ENCODE results near the gene LTB. TPM values are rescaled to one million over a fixed set of nuclear protein-coding genes. Genes with fewer than 3 reads are reported as not detected.

LTB gene
- total RNA-seq, 1 donor from 2014 or later, result 155 TPM

- ChIA-PET POLR2A (interaction anchor here (0.6 to 1.6 kb wide), 3 partner anchors 25 to 60 kb away, joined by 3 to 8 read pairs (median 7); partner anchors contain the start of gene NCR3), CTCF (interaction anchor here (0.6 to 1.7 kb wide), 3 partner anchors 12 to 22 kb away, joined by 3 to 4 read pairs (median 3); no protein-coding TSS in a partner anchor)
- peak overlapping the region; percentile 42 for H3K27ac Mint-ChIP-seq
- H3K27me3 Mint-ChIP-seq, result no peaks in the 10 kb centered on the region
- intact Hi-C loops (cut with micrococcal nuclease), result no loop called here
- peaks cover 15% of the 10 kb centered on the region for H3K36me3 Mint-ChIP-seq (ENCODE audit: low read depth)
- ATAC-seq (ENCODE audit: low read depth) (no peak), DNase-seq (no peak)
- peaks cover 1% of the 10 kb centered on the region for H3K9me3 Mint-ChIP-seq
- no peak overlapping the region for H3K4me3 Mint-ChIP-seq
- no peak for TF ChIP-seq CTCF (IDR thresholded peaks at IDR 0.05)
- H3K4me1 Mint-ChIP-seq, result peaks cover 53% of the 10 kb centered on the region
These were observed 34.8 kb upstream of the LTB start for GRCh38 chr6:31617010-31617409.

GRCh38 chr6:31615748-31616147, 33.5 kb upstream of the LTB start:
- CTCF ChIA-PET, result interaction anchor here (1.7 to 3.2 kb wide), 3 partner anchors 17 to 64 kb away, joined by 3 to 17 read pairs (median 6); no protein-coding TSS in a partner anchor
- POLR2A ChIA-PET, result interaction anchor here (0.6 to 1.6 kb wide), 5 partner anchors 17 to 217 kb away, joined by 3 to 8 read pairs (median 5); partner anchors contain the start of gene NCR3
- peaks cover 43% of the 10 kb centered on the region for H3K4me1 Mint-ChIP-seq

GRCh38 chr6:31614684-31615578, 32.7 kb upstream of the LTB start, which contains the start of gene AIF1:
TSS of gene AIF1 (plus strand) at chr6:31615234. CDS start at chr6:31615330, 96 bp downstream.
- ChIA-PET POLR2A (interaction anchor here (0.6 to 1.5 kb wide), 9 partner anchors 16 to 218 kb away, joined by 3 to 10 read pairs (median 4); partner anchors contain the start of genes BAG6, DDX39B and NCR3), CTCF (interaction anchor here (1.8 to 3.2 kb wide), 2 partner anchors 17 to 64 kb away, joined by 6 to 17 read pairs; no protein-coding TSS in a partner anchor)
- Mint-ChIP-seq H3K36me3 (ENCODE audit: low read depth) (peaks cover under 1% of the 10 kb centered on the region), H3K27ac (peak within 1 kb of the TSS; percentile 80), H3K27me3 (no peaks in the 10 kb centered on the region), H3K4me3 (peak within 1 kb of the TSS; percentile 44), H3K9me3 (peaks cover 1% of the 10 kb centered on the region), H3K4me1 (peaks cover 40% of the 10 kb centered on the region)
- ATAC-seq (ENCODE audit: low read depth), result peak; percentile 38
- no peak for DNase-seq
- TF ChIP-seq CTCF (IDR thresholded peaks at IDR 0.05), result no peak
- intact Hi-C loops (cut with micrococcal nuclease), result no loop called here

More at GRCh38 chr6:31615748-31616147, 33.5 kb upstream of the LTB start:
- H3K27me3 Mint-ChIP-seq, result no peaks in the 10 kb centered on the region
- no peak for TF ChIP-seq CTCF (IDR thresholded peaks at IDR 0.05)
- peaks cover 1% of the 10 kb centered on the region for H3K9me3 Mint-ChIP-seq
- DNase-seq, result no peak
- H3K27ac Mint-ChIP-seq, result peak overlapping the region; percentile 80
- H3K36me3 Mint-ChIP-seq (ENCODE audit: low read depth), result peaks cover 4% of the 10 kb centered on the region
- no peak for ATAC-seq (ENCODE audit: low read depth)
- H3K4me3 Mint-ChIP-seq, result no peak overlapping the region
- intact Hi-C loops (cut with micrococcal nuclease), result no loop called here

- Mint-ChIP-seq H3K4me3 (no peak overlapping the region), H3K27me3 (no peaks in the 10 kb centered on the region), H3K4me1 (peaks cover 34% of the 10 kb centered on the region), H3K27ac (peak overlapping the region; percentile 80), H3K36me3 (ENCODE audit: low read depth) (no peaks in the 10 kb centered on the region), H3K9me3 (no peaks in the 10 kb centered on the region)
- no peak for DNase-seq
- CTCF ChIA-PET, result interaction anchor here (3.2 kb wide), 1 partner anchor 16 kb away, joined by 17 read pairs; no protein-coding TSS in a partner anchor
- ATAC-seq (ENCODE audit: low read depth), result peak; percentile 61
- no peak for TF ChIP-seq CTCF (IDR thresholded peaks at IDR 0.05)
- intact Hi-C loops (cut with micrococcal nuclease), result no loop called here
- POLR2A ChIA-PET, result interaction anchor here (0.7 to 1.5 kb wide), 9 partner anchors 11 to 145 kb away, joined by 3 to 12 read pairs (median 5); partner anchors contain the start of genes BAG6, DDX39B and NCR3
These were observed 31.9 kb upstream of the LTB start for GRCh38 chr6:31614075-31614619.
